GM12872 (cell line): ENCODE results near the gene CRB1.

Source experiments
- TF ChIP-seq, protein P1 (sequence below): IDR thresholded peaks from 3 replicates; pipeline ENCODE4 v1.5.1; 2011; ENCODE audit warnings: low read depth, mild to moderate bottlenecking, low read length, moderate library complexity; ENCODE audit not compliant: insufficient read depth

The CRB1 gene

DNA sequence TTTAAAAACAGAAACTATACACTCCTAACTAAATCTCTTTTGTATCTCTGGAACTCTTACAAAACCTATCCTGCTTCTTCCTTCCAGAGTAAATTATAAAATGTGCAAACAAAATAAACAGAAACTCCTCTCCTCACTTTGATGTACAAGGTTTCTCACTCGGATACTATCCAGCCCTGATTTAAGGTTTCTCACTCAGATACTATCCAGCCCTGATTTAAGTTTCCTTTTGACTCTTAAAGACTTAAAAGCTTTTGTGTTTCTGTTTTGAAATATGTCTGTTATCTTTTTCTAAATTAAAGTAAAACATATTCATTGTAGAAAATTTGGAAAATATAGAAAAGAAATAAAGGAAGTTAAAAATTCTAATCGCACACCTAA lies 132.5 kb downstream of the CRB1 start:
- TF ChIP-seq, protein P1, sequence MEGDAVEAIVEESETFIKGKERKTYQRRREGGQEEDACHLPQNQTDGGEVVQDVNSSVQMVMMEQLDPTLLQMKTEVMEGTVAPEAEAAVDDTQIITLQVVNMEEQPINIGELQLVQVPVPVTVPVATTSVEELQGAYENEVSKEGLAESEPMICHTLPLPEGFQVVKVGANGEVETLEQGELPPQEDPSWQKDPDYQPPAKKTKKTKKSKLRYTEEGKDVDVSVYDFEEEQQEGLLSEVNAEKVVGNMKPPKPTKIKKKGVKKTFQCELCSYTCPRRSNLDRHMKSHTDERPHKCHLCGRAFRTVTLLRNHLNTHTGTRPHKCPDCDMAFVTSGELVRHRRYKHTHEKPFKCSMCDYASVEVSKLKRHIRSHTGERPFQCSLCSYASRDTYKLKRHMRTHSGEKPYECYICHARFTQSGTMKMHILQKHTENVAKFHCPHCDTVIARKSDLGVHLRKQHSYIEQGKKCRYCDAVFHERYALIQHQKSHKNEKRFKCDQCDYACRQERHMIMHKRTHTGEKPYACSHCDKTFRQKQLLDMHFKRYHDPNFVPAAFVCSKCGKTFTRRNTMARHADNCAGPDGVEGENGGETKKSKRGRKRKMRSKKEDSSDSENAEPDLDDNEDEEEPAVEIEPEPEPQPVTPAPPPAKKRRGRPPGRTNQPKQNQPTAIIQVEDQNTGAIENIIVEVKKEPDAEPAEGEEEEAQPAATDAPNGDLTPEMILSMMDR, result no peak

DNA sequence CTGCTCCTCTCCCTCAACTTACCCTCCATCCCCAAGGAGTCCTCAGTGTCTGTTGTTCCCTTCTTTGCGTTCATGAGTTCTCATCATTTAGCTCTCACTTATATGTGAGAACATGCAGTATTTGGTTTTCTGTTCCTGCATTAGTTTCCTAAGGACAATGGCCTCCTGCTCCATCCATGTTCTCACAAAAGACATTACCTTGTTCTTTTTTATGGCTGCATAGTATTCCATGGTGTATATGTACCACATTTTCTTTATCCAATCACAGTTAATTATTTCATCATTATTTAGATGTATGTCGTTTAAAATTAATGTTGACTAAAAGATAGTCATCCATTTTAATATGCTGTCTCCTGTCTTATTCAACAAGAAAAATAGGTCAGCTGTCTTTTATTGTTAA lies 134.1 kb downstream of the CRB1 start:
- TF ChIP-seq, protein P1, result no peak

DNA sequence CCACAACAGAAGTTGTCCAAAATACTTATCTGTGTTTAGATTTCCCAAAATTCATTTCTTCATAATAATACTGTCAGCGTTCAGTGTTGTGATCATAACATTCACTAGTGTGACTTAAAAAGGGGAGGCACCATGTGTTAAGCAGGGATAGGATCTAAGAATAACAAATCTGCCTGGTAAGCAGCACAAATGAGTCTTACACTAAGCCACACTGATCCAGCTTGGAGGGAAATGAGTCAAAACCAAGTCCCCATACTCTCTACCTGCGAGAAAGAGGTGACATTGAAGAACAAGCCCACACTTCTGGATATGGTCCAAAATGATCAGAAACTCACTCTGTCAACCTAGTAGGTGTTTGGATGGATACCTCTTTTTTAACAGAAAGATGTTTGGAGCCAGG lies 145.5 kb downstream of the CRB1 start:
- TF ChIP-seq, protein P1, result no peak

DNA sequence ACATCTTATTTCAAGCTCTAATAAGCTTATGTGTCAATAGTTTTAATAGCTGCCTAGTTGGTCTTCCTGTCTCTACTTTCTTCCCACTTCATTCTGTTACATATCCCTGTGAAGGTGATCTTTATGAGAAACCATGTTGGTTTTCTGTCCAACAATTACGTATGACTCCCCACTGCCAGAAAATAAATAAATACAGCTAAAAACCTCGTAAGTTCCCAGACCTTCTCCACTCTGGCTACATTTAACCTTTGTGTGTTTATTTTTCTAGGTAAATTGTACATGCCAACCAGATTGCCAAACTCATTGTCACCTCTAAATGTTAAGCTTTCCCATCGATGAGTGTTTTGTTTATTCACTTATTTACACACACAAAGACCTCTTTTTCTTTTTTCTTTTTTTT lies 147.2 kb downstream of the CRB1 start:
- TF ChIP-seq, protein P1, result no peak

DNA sequence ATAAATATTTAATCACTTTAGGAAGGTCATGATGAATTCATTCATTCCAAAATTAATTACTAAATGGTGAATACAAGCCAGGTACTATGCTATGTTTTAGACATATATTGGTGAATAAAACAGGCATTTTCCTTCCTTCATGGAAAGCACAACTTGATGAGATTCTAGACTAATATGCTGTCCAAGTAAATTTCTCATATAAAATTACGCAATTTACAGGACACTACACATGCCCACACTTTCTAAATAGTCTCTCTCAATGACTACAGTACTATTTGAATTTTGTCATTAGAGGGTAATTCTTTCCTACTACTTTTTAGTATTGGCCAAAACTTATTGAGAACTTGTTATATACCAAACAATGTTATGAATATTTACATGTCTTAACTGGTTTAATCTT lies 150.6 kb downstream of the CRB1 start:
- TF ChIP-seq, protein P1, result no peak

DNA sequence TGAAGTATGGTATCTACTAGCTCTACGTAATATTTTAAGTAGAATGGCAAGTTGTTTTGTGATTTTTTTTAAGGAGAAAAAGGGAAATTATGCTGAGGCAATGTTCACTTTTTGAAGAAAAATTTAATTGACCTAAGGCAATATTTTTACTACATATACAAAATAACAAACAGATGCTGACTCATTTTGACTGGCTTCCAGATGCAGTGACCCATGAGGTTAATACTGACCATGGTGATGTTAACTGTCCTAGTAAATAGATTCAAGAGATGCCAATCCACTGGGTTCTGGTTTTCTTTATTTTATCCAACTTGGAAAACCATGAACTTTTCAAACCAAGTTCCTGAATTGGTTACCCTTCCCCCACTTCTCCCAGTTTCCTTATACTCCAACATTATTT lies 154.9 kb downstream of the CRB1 start:
- TF ChIP-seq, protein P1, result no peak

DNA sequence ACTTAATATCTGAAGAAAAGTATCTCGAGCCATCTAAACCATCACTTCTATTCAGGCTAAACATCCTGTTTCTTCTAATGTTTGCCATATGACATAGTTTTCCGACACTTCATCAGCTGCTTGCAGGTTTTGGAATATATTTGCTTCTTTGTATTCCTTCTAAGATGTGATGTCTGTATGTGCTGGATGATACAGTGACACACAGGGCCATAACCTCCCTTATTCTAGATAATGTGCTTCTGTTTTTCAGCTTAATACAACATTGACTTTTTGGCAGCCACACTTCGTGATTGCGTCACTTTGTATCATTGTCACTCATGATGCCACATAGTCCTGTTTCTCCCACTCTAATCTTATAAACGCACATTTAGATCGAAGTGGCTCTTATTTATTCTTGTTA lies 156.3 kb downstream of the CRB1 start:
- TF ChIP-seq, protein P1, result no peak

DNA sequence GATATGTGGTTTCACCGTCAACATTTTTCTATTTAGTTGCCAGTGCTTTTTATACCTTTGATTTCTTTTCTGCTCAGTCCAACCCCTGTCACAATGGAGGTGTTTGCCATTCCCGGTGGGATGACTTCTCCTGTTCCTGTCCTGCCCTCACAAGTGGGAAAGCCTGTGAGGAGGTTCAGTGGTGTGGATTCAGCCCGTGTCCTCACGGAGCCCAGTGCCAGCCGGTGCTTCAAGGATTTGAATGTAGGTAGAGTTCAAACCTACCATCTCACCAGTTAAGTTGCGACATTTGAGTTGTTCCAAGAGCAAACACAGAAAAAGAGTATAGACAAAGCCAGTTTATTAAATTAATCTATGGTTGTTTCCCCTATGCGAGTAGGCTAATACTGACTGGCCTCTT lies 161.3 kb downstream of the CRB1 start:
- TF ChIP-seq, protein P1, result no peak
